ENCODE measurements around the gene ANKRD50. TPM values are rescaled to one million over a fixed set of nuclear protein-coding genes. Genes with fewer than 3 reads are reported as not detected.

ANKRD50 gene
- total and polyA plus RNA-seq, 2 of the 13 experiments (the other 11 are each of a cell fraction or from before 2014, with no cell fraction given), result 2.4 to 4.4 TPM

DNA sequence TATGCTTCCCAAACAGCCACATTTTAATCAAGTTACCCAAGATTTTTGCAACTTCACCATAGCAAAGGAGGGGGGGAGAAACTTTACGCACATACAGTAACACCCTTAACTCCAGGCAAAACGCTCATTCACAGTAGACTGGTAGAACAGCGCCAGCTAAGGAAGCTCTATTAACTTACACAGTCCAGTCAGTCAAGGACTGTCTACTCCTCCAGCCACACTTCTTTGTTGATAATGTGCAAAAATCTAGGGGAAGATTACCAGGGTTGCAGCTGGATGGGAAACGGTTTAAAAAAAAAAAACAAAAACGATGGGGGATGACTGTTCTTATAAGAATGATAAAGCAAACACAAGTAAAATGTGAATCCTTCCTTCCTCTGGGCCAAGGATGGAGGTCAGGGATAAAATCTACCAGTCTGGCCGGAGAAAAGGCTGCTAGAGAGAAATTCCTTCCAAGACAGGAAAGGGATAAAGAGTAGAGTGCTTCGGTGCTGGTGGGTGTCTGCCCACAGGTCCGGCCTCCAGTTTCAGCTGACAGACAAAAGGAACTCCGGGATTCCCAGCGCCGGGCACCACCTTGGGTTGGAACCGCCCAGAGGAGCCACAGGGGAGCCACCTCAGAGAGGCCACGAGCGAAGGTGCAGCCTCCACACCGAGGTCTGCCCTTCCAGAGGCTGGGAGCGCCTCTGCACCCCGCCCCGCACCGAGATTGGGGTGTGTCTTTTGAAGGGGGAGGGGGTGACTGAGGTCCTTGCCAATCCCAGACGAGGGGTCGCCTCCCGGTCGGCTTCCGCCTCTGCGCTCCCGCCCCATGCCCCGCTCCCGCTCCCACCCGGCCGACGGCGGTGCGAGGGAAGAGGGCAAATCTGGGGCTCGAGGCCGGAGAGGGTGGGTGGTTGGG is 811 bp downstream of the ANKRD50 start (continued):
- TF ChIP-seq CHD4 (IDR thresholded peaks at IDR 0.05; ENCODE audit: borderline replicate concordance, low read length) (no peak), PHF5A (CRISPR knock-in tag; IDR thresholded peaks at IDR 0.05; ENCODE audit: low read depth, unreplicated experiment) (no peak), ZNF776 (CRISPR knock-in tag; IDR thresholded peaks at IDR 0.05) (no peak), ZBTB42 (CRISPR knock-in tag; IDR thresholded peaks at IDR 0.05) (no peak), SMARCE1 (IDR thresholded peaks at IDR 0.05; ENCODE audit: borderline replicate concordance) (no peak), ZNF556 (CRISPR knock-in tag; IDR thresholded peaks at IDR 0.05; ENCODE audit: borderline replicate concordance) (no peak), ZC3H13 (CRISPR knock-in tag; IDR thresholded peaks at IDR 0.05) (0 out of 2 replicates have a peak, but pooled peaks have one; percentile 14), ZEB1 (IDR thresholded peaks at IDR 0.05; ENCODE audit: insufficient replicate concordance, low read depth) (no peak), NFE2L1 (CRISPR knock-in tag; IDR thresholded peaks at IDR 0.05; ENCODE audit: borderline replicate concordance) (no peak), ZNF788 (CRISPR knock-in tag; IDR thresholded peaks at IDR 0.05; ENCODE audit: borderline replicate concordance) (no peak), PHF20 (CRISPR knock-in tag; IDR thresholded peaks at IDR 0.05) (no peak), ZNF614 (CRISPR knock-in tag; IDR thresholded peaks at IDR 0.05; ENCODE audit: borderline replicate concordance) (no peak)
- TF ChIP-seq, protein P1, sequence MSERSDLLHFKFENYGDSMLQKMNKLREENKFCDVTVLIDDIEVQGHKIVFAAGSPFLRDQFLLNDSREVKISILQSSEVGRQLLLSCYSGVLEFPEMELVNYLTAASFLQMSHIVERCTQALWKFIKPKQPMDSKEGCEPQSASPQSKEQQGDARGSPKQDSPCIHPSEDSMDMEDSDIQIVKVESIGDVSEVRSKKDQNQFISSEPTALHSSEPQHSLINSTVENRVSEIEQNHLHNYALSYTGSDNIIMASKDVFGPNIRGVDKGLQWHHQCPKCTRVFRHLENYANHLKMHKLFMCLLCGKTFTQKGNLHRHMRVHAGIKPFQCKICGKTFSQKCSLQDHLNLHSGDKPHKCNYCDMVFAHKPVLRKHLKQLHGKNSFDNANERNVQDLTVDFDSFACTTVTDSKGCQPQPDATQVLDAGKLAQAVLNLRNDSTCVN (CRISPR knock-in tag; IDR thresholded peaks at IDR 0.05; ENCODE audit: borderline replicate concordance), result no peak
- TF ChIP-seq, protein P2, sequence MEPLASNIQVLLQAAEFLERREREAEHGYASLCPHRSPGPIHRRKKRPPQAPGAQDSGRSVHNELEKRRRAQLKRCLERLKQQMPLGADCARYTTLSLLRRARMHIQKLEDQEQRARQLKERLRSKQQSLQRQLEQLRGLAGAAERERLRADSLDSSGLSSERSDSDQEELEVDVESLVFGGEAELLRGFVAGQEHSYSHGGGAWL (CRISPR knock-in tag; IDR thresholded peaks at IDR 0.05), result no peak
- TF ChIP-seq, protein P3, sequence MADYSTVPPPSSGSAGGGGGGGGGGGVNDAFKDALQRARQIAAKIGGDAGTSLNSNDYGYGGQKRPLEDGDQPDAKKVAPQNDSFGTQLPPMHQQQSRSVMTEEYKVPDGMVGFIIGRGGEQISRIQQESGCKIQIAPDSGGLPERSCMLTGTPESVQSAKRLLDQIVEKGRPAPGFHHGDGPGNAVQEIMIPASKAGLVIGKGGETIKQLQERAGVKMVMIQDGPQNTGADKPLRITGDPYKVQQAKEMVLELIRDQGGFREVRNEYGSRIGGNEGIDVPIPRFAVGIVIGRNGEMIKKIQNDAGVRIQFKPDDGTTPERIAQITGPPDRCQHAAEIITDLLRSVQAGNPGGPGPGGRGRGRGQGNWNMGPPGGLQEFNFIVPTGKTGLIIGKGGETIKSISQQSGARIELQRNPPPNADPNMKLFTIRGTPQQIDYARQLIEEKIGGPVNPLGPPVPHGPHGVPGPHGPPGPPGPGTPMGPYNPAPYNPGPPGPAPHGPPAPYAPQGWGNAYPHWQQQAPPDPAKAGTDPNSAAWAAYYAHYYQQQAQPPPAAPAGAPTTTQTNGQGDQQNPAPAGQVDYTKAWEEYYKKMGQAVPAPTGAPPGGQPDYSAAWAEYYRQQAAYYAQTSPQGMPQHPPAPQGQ (CRISPR knock-in tag; IDR thresholded peaks at IDR 0.05; ENCODE audit: borderline replicate concordance), result no peak
- TF ChIP-seq, protein P4, sequence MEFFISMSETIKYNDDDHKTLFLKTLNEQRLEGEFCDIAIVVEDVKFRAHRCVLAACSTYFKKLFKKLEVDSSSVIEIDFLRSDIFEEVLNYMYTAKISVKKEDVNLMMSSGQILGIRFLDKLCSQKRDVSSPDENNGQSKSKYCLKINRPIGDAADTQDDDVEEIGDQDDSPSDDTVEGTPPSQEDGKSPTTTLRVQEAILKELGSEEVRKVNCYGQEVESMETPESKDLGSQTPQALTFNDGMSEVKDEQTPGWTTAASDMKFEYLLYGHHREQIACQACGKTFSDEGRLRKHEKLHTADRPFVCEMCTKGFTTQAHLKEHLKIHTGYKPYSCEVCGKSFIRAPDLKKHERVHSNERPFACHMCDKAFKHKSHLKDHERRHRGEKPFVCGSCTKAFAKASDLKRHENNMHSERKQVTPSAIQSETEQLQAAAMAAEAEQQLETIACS (CRISPR knock-in tag; IDR thresholded peaks at IDR 0.05), result no peak
- TF ChIP-seq, protein P5, sequence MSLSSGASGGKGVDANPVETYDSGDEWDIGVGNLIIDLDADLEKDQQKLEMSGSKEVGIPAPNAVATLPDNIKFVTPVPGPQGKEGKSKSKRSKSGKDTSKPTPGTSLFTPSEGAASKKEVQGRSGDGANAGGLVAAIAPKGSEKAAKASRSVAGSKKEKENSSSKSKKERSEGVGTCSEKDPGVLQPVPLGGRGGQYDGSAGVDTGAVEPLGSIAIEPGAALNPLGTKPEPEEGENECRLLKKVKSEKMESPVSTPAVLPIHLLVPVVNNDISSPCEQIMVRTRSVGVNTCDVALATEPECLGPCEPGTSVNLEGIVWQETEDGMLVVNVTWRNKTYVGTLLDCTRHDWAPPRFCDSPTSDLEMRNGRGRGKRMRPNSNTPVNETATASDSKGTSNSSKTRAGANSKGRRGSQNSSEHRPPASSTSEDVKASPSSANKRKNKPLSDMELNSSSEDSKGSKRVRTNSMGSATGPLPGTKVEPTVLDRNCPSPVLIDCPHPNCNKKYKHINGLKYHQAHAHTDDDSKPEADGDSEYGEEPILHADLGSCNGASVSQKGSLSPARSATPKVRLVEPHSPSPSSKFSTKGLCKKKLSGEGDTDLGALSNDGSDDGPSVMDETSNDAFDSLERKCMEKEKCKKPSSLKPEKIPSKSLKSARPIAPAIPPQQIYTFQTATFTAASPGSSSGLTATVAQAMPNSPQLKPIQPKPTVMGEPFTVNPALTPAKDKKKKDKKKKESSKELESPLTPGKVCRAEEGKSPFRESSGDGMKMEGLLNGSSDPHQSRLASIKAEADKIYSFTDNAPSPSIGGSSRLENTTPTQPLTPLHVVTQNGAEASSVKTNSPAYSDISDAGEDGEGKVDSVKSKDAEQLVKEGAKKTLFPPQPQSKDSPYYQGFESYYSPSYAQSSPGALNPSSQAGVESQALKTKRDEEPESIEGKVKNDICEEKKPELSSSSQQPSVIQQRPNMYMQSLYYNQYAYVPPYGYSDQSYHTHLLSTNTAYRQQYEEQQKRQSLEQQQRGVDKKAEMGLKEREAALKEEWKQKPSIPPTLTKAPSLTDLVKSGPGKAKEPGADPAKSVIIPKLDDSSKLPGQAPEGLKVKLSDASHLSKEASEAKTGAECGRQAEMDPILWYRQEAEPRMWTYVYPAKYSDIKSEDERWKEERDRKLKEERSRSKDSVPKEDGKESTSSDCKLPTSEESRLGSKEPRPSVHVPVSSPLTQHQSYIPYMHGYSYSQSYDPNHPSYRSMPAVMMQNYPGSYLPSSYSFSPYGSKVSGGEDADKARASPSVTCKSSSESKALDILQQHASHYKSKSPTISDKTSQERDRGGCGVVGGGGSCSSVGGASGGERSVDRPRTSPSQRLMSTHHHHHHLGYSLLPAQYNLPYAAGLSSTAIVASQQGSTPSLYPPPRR (CRISPR knock-in tag; IDR thresholded peaks at IDR 0.05; ENCODE audit: borderline replicate concordance), result no peak
- TF ChIP-seq, protein P6, sequence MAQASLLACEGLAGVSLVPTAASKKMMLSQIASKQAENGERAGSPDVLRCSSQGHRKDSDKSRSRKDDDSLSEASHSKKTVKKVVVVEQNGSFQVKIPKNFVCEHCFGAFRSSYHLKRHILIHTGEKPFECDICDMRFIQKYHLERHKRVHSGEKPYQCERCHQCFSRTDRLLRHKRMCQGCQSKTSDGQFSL (CRISPR knock-in tag; IDR thresholded peaks at IDR 0.05), result no peak
